GM12878 (cell line): ENCODE data around the gene SLAMF9. TPM values are rescaled to one million over a fixed set of nuclear protein-coding genes. Genes with fewer than 3 reads are reported as not detected.

Experiments
- ATAC-seq: fragments of 200-7000 bp; cut with Tn5 transposase; 3 replicates; pipeline ENCODE4 v1.9.1; 2020; ENCODE audit warnings: mild to moderate bottlenecking, moderate library complexity
- BruUV-seq: library from RNA; stranded (reverse); fragments of 400-500 nt; replicated peaks from 2 replicates; lab custom pipeline; 2021; lab: Mats Ljungman, UMichigan
- CTCF ChIA-PET: fragments of 300-600 bp; sonication (Branson Sonifier 250); formaldehyde crosslinking; extraction: SDS; loops from one replicate; lab custom pipeline; 2021; ENCODE audit warnings: inconsistent platforms; lab: Yijun Ruan, JAX
- POLR2A ChIA-PET: fragments of 350-600 bp; formaldehyde crosslinking; extraction: SDS; loops from one replicate; lab custom pipeline; 2021; ENCODE audit warnings: inconsistent platforms; lab: Charles Lee
- RAD21 ChIA-PET: fragments of 300-600 bp; sonication (Branson Sonifier 250); formaldehyde crosslinking; loops from one replicate; lab custom pipeline; 2023; ENCODE audit warnings: antibody characterized with exemption; ENCODE audit not compliant: unreplicated experiment; lab: Charles Lee
- SMC1A ChIA-PET: fragments of 300-600 bp; sonication (Branson Sonifier 250); formaldehyde crosslinking; loops from one replicate; lab custom pipeline; 2023; ENCODE audit not compliant: unreplicated experiment, uncharacterized antibody; lab: Charles Lee
- DNase-seq: peaks from one replicate; pipeline ENCODE4 v3.0.0-alpha.2; 2011; ENCODE audit warnings: low read depth, low spot score
- FAIRE-seq: peaks from 3 replicates; lab custom pipeline; 2011; peaks lifted over from hg19 to GRCh38; lab: Jason Lieb, UNC
- H2AFZ ChIP-seq: 2 replicates; pipeline ENCODE4 v1.6.0; 2011; ENCODE audit warnings: low read depth, low read length, control low read depth; ENCODE audit not compliant: control insufficient read depth
- H3K27ac ChIP-seq: 2 replicates; pipeline ENCODE4 v1.5.1; 2011; ENCODE audit warnings: control low read depth; ENCODE audit not compliant: control insufficient read depth, insufficient read depth
- H3K27me3 ChIP-seq, 2 experiments: replicated peaks in 1 of 2; 2 replicates each; pipeline versions ENCODE4 v1.6.0 to v1.6.1; 2011; ENCODE audit warnings: low read length in 1 of 2; ENCODE audit not compliant: control insufficient read depth in 2 of 2, insufficient read depth in 2 of 2
- H3K36me3 ChIP-seq, 2 experiments: 2 replicates each; pipeline ENCODE4 v1.5.1; 2011; ENCODE audit warnings: low read length in 1 of 2; ENCODE audit not compliant: control insufficient read depth in 2 of 2, insufficient read depth in 2 of 2
- H3K4me1 ChIP-seq: 2 replicates; pipeline ENCODE4 v1.6.1; 2011; ENCODE audit warnings: mild to moderate bottlenecking, low read length, moderate library complexity, mixed read lengths; ENCODE audit not compliant: control insufficient read depth, insufficient read depth
- H3K4me2 ChIP-seq: 2 replicates; pipeline ENCODE4 v1.6.0; 2011; ENCODE audit warnings: control low read depth; ENCODE audit not compliant: control insufficient read depth, insufficient read depth
- H3K4me3 ChIP-seq: fragments of 200-600 bp; sonication (generic); 2 replicates; pipeline ENCODE4 v1.5.1; 2016
- H3K79me2 ChIP-seq: 2 replicates; pipeline ENCODE4 v1.6.0; 2011; ENCODE audit warnings: low read length; ENCODE audit not compliant: control insufficient read depth, insufficient read depth
- H3K9ac ChIP-seq: 2 replicates; pipeline ENCODE4 v1.8.0; 2011; ENCODE audit warnings: low read length, control low read depth, mixed read lengths; ENCODE audit not compliant: control insufficient read depth, insufficient read depth
- H3K9me3 ChIP-seq: replicated peaks from 3 replicates; pipeline ENCODE4 v1.5.1; 2011; ENCODE audit warnings: mild to moderate bottlenecking, low read length; ENCODE audit not compliant: control insufficient read depth, insufficient read depth
- H4K20me1 ChIP-seq: 2 replicates; pipeline ENCODE4 v1.6.0; 2011; ENCODE audit not compliant: control insufficient read depth, insufficient read depth
- ATF3 ChIP-seq: IDR thresholded peaks from 2 replicates; pipeline ENCODE4 v1.6.1; 2011; ENCODE audit warnings: low read depth, mild to moderate bottlenecking, low read length, moderate library complexity, borderline replicate concordance; ENCODE audit errors: extremely low read depth
- CBX3 ChIP-seq: fragments of 200-600 bp; sonication (generic); IDR thresholded peaks from 2 replicates; pipeline ENCODE4 v1.6.1; 2016; ENCODE audit warnings: low read depth, borderline replicate concordance
- CBX5 ChIP-seq: sonication (generic); IDR thresholded peaks from 2 replicates; pipeline ENCODE4 v1.6.1; 2016; ENCODE audit warnings: low read depth, moderate library complexity, mild to moderate bottlenecking, inconsistent platforms
- CHD1 ChIP-seq: IDR thresholded peaks from 2 replicates; pipeline ENCODE4 v1.6.1; 2012; ENCODE audit warnings: low read depth, low read length, improper control_type of control experiment
- CHD2 ChIP-seq: IDR thresholded peaks from 2 replicates; pipeline ENCODE4 v1.6.1; 2011; ENCODE audit warnings: low read depth, low read length, improper control_type of control experiment, borderline replicate concordance
- CHD4 ChIP-seq: fragments of 200-600 bp; sonication (generic); IDR thresholded peaks from 2 replicates; pipeline ENCODE4 v1.6.1; 2016; ENCODE audit warnings: mild to moderate bottlenecking
- CTCF ChIP-seq, 3 experiments: IDR thresholded peaks in 2 of 3; conservative IDR thresholded peaks in 1 of 3; 2 replicates each; pipeline ENCODE4 v1.5.1; 2011; ENCODE audit warnings: low read depth in 3 of 3, low read length in 3 of 3, mild to moderate bottlenecking in 3 of 3, control low read depth in 2 of 3, moderate library complexity in 2 of 3, inconsistent platforms in 1 of 3, mixed read lengths in 1 of 3; ENCODE audit not compliant: control insufficient read depth in 2 of 3, insufficient read depth in 1 of 3; ENCODE audit errors: extremely low read depth in 1 of 3
- E4F1 ChIP-seq: fragments of 450-650 bp; IDR thresholded peaks from 2 replicates; pipeline ENCODE4 v1.6.1; 2018; ENCODE audit warnings: borderline replicate concordance, mild to moderate bottlenecking; ENCODE audit not compliant: partially characterized antibody
- IRF4 ChIP-seq: IDR thresholded peaks from 2 replicates; pipeline ENCODE4 v1.6.1; 2011; ENCODE audit warnings: low read depth, low read length
- MXI1 ChIP-seq: fragments of 150-350 bp; IDR thresholded peaks from 2 replicates; pipeline ENCODE4 v1.6.1; 2011; ENCODE audit warnings: low read depth, mild to moderate bottlenecking, inconsistent platforms, low read length, improper control_type of control experiment
- NKRF ChIP-seq: fragments of 450-650 bp; conservative IDR thresholded peaks from 2 replicates; pipeline ENCODE4 v1.6.1; 2017; ENCODE audit warnings: mild to moderate bottlenecking, moderate library complexity
- RB1 ChIP-seq: fragments of 450-650 bp; formaldehyde crosslinking; IDR thresholded peaks from 2 replicates; pipeline ENCODE4 v1.6.1; 2017; ENCODE audit warnings: mild to moderate bottlenecking, borderline replicate concordance
- SKIL ChIP-seq: fragments of 450-650 bp; IDR thresholded peaks from 2 replicates; pipeline ENCODE4 v1.6.1; 2017; ENCODE audit warnings: mild to moderate bottlenecking, low read depth, inconsistent platforms; ENCODE audit not compliant: poor library complexity, severe bottlenecking
- TCF3 ChIP-seq: IDR thresholded peaks from 2 replicates; pipeline ENCODE4 v1.6.1; 2012; ENCODE audit warnings: low read depth, mild to moderate bottlenecking, low read length, borderline replicate concordance; ENCODE audit not compliant: insufficient read depth
- ZNF24 ChIP-seq: fragments of 450-650 bp; IDR thresholded peaks from 2 replicates; pipeline ENCODE4 v1.6.1; 2017; ENCODE audit warnings: antibody characterized with exemption, mild to moderate bottlenecking
- WGBS: methylation state at CpG from one replicate; pipeline ENCODE4 v1.1.6; 2016; ENCODE audit warnings: low lambda C conversion rate; ENCODE audit not compliant: insufficient replicate concordance, insufficient coverage; ENCODE audit errors: missing lambda C conversion rate; 5-methylcytosine and 5-hydroxymethylcytosine counted together
- in situ Hi-C: fragments of 300-500 bp; cut with MboI; formaldehyde crosslinking; loops from 9 replicates; pipeline ENCODE4 v1.14.3; 2018; ENCODE audit warnings: mixed read lengths
- intact Hi-C: fragments of 100-400 bp; cut with micrococcal nuclease; formaldehyde crosslinking; loops from one replicate; pipeline ENCODE4 v1.14.2; 2022; ENCODE audit not compliant: unreplicated experiment
- polyA plus RNA-seq, 11 experiments: library from polyadenylated mRNA; depleted of rRNA in 4 of 11; unstranded in 6 of 11; stranded (reverse) in 5 of 11; fragments of >200 nt; fragmentation: Nextera tagmentation in 4 of 11; fragmentation: Illumina TruSeq in 1 of 11; extraction: Ambion mirVana in 4 of 11; extraction: Trizol in 1 of 11; gene quantifications; 1 replicate in 1 of 11; 2 replicates in 10 of 11; pipeline versions ENCODE4 v1.2.1 to v1.2.3, GENCODE V29; 2011 to 2016; ENCODE audit warnings: inconsistent platforms in 2 of 11, missing spikeins in 2 of 11, low read depth in 1 of 11
- total RNA-seq, 4 experiments: library from RNA; depleted of rRNA in 3 of 4; stranded (reverse); fragments of >200 nt in 3 of 4; fragmentation: Illumina TruSeq in 1 of 4; extraction: Trizol in 1 of 4; gene quantifications; 2 replicates each; pipeline versions ENCODE4 v1.2.1 to v1.2.3, GENCODE V29; 2013 to 2021

The SLAMF9 gene
- total and polyA plus RNA-seq, 10 of the 15 experiments (the other 5 are each of a cell fraction or from before 2014, with no cell fraction given) = not detected

- DNase-seq = no peak
- Histone ChIP-seq H3K4me2 (no peak overlapping the region), H3K79me2 (no peaks in the 10 kb centered on the region), H3K27me3 (no peaks in the 10 kb centered on the region; a peak in 2 of 4 replicates), H3K4me1 (no peaks in the 10 kb centered on the region), H3K36me3 (no peaks in the 10 kb centered on the region), H3K4me3 (no peak overlapping the region), H4K20me1 (no peaks in the 10 kb centered on the region), H3K9me3 (no peaks in the 10 kb centered on the region), H2AFZ (no peak overlapping the region), H3K27ac (no peak overlapping the region), H3K9ac (no peak overlapping the region)
- SMC1A ChIA-PET = interaction anchor here (1.1 to 1.6 kb wide), 3 partner anchors 12 to 42 kb away, joined by 3 to 5 read pairs (median 3); no protein-coding TSS in a partner anchor
- CTCF ChIA-PET = interaction anchor here (2.5 kb wide), 1 partner anchor 13 kb away, joined by 25 read pairs; no protein-coding TSS in a partner anchor
- WGBS = 37% methylated on average over 2 of the region's 2 CpGs
- RAD21 ChIA-PET = interaction anchor here (0.9 to 1.5 kb wide), 2 partner anchors 14 to 83 kb away, joined by 3 to 5 read pairs; no protein-coding TSS in a partner anchor
- intact Hi-C loops = no loop called here
- no peak for ATAC-seq
- no TSS peak for BruUV-seq
- POLR2A ChIA-PET = interaction anchor here (0.5 kb wide), 1 partner anchor 11 kb away, joined by 3 read pairs; no protein-coding TSS in a partner anchor
- no peak for FAIRE-seq
- in situ Hi-C loops = no loop called here
- TF ChIP-seq TCF3 (no peak), E4F1 (no peak), CHD1 (no peak), IRF4 (no peak), ATF3 (no peak), CBX5 (no peak), CHD2 (no peak), ZNF24 (no peak), MXI1 (no peak), CTCF (IDR thresholded peaks at IDR 0.05 in 2 of 3, conservative IDR thresholded peaks at IDR 0.05 in 1 of 3; ENCODE audit: control insufficient read depth in 2 of 3, extremely low read depth in 1 of 3, insufficient read depth in 1 of 3, low read depth in 3 of 3, low read length in 3 of 3) (no peak), SKIL (no peak), CHD4 (no peak), RB1 (no peak), NKRF (no peak), CBX3 (no peak)
Measured at GRCh38 chr1:159993911-159994310, 39.9 kb upstream of the SLAMF9 start.
